HepG2 (cell line): ENCODE results near the gene UBE2O.

ENCODE experiments used
- ATRX ChIP-seq: sonication (generic); formaldehyde crosslinking; IDR thresholded peaks from 2 replicates; pipeline ENCODE4 v1.4.0; 2020; ENCODE audit warnings: missing genetic modification reagents, borderline replicate concordance
- BRD4 ChIP-seq: sonication (generic); formaldehyde crosslinking; IDR thresholded peaks from 2 replicates; pipeline ENCODE4 v1.4.0; 2020; ENCODE audit warnings: missing genetic modification reagents
- EP300 ChIP-seq, 3 experiments: sonication (generic) in 1 of 3; formaldehyde crosslinking in 1 of 3; IDR thresholded peaks; 2 replicates each; pipeline versions ENCODE4 v1.5.1 to v1.6.1; 2011 to 2020; ENCODE audit warnings: low read depth in 2 of 3, low read length in 2 of 3, borderline replicate concordance in 1 of 3, improper control_type of control experiment in 1 of 3, mild to moderate bottlenecking in 1 of 3, missing genetic modification reagents in 1 of 3, moderate library complexity in 1 of 3
- RNF2 ChIP-seq: fragments of 450-650 bp; conservative IDR thresholded peaks from 2 replicates; pipeline ENCODE4 v1.6.1; 2016; ENCODE audit warnings: low read depth
- TOE1 ChIP-seq: sonication (generic); formaldehyde crosslinking; IDR thresholded peaks from 2 replicates; pipeline ENCODE4 v1.4.0; 2020; ENCODE audit warnings: mild to moderate bottlenecking, missing genetic modification reagents
- ZNF317 ChIP-seq: sonication (generic); formaldehyde crosslinking; IDR thresholded peaks from 2 replicates; pipeline ENCODE4 v1.5.0; 2020; ENCODE audit warnings: mild to moderate bottlenecking, missing genetic modification reagents
- ZNF713 ChIP-seq: sonication (generic); formaldehyde crosslinking; IDR thresholded peaks from 2 replicates; pipeline ENCODE4 v1.4.0; 2020; ENCODE audit warnings: mild to moderate bottlenecking, missing genetic modification reagents
- ZNF75D ChIP-seq: sonication (generic); formaldehyde crosslinking; IDR thresholded peaks from 2 replicates; pipeline ENCODE4 v1.8.1; 2023; ENCODE audit warnings: missing genetic modification reagents, mild to moderate bottlenecking, borderline replicate concordance
- ZNF816 ChIP-seq: sonication (generic); formaldehyde crosslinking; IDR thresholded peaks from 2 replicates; pipeline ENCODE4 v1.8.0; 2022; ENCODE audit warnings: missing genetic modification reagents, mild to moderate bottlenecking, borderline replicate concordance
- TF ChIP-seq, protein P1 (sequence below): sonication (generic); formaldehyde crosslinking; IDR thresholded peaks from 2 replicates; pipeline ENCODE4 v1.4.0; 2020; ENCODE audit warnings: low read depth, missing genetic modification reagents
- TF ChIP-seq, protein P2 (sequence below): sonication (generic); formaldehyde crosslinking; IDR thresholded peaks from 2 replicates; pipeline ENCODE4 v1.4.0; 2020; ENCODE audit warnings: missing genetic modification reagents, borderline replicate concordance
- TF ChIP-seq, protein P3 (sequence below): sonication (generic); formaldehyde crosslinking; IDR thresholded peaks from 2 replicates; pipeline ENCODE4 v1.5.0; 2020; ENCODE audit warnings: mild to moderate bottlenecking, missing genetic modification reagents, moderate library complexity

DNA sequence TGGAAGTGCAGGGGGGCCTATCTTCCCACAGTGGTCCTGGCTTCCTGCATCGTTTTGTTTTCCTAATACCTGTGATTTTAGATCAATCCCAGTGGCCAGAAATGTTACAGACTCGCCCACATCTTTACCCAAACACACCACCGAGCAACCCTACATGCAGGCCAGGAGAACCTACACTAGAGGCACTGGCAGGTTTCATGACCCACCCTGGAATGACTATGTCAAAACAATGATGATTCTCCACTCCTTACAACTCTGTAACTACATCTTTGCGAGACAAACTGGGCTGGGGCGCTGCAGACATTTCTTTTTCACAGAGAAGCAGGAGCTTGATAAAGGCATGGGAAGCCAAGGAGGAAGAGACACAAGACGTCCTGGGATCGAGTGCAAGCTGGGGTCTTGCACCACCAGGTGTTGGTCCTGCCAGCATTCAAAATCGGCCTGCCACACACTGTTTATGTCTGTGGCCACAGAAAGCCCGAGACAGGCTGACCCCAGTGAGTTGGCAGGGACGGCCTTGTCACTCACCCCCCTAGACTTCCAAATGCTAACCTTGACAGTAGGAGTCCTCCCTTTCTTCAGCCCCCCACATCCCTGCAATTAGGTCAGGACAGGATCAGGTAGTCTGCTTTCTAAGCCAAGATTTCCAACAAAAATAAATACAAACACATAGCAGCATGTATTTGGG, 32.5 kb downstream of the UBE2O start:
- TF ChIP-seq BRD4 (CRISPR knock-in tag) (no peak), ATRX (CRISPR knock-in tag) (no peak), EP300 (IDR thresholded peaks at IDR 0.05; ENCODE audit: low read depth in 2 of 2, low read length in 2 of 2) (no peak), EP300 (CRISPR knock-in tag; IDR thresholded peaks at IDR 0.05; ENCODE audit: borderline replicate concordance) (no peak), ZNF75D (CRISPR knock-in tag) (no peak), TOE1 (CRISPR knock-in tag) (no peak), ZNF317 (CRISPR knock-in tag) (no peak), ZNF713 (no peak), ZNF816 (CRISPR knock-in tag) (no peak), RNF2 (no peak)
- TF ChIP-seq, protein P1, sequence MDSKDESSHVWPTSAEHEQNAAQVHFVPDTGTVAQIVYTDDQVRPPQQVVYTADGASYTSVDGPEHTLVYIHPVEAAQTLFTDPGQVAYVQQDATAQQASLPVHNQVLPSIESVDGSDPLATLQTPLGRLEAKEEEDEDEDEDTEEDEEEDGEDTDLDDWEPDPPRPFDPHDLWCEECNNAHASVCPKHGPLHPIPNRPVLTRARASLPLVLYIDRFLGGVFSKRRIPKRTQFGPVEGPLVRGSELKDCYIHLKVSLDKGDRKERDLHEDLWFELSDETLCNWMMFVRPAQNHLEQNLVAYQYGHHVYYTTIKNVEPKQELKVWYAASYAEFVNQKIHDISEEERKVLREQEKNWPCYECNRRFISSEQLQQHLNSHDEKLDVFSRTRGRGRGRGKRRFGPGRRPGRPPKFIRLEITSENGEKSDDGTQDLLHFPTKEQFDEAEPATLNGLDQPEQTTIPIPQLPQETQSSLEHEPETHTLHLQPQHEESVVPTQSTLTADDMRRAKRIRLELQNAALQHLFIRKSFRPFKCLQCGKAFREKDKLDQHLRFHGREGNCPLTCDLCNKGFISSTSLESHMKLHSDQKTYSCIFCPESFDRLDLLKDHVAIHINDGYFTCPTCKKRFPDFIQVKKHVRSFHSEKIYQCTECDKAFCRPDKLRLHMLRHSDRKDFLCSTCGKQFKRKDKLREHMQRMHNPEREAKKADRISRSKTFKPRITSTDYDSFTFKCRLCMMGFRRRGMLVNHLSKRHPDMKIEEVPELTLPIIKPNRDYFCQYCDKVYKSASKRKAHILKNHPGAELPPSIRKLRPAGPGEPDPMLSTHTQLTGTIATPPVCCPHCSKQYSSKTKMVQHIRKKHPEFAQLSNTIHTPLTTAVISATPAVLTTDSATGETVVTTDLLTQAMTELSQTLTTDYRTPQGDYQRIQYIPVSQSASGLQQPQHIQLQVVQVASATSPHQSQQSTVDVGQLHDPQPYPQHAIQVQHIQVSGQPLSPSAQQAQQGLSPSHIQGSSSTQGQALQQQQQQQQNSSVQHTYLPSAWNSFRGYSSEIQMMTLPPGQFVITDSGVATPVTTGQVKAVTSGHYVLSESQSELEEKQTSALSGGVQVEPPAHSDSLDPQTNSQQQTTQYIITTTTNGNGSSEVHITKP (CRISPR knock-in tag): no peak
- TF ChIP-seq, protein P2, sequence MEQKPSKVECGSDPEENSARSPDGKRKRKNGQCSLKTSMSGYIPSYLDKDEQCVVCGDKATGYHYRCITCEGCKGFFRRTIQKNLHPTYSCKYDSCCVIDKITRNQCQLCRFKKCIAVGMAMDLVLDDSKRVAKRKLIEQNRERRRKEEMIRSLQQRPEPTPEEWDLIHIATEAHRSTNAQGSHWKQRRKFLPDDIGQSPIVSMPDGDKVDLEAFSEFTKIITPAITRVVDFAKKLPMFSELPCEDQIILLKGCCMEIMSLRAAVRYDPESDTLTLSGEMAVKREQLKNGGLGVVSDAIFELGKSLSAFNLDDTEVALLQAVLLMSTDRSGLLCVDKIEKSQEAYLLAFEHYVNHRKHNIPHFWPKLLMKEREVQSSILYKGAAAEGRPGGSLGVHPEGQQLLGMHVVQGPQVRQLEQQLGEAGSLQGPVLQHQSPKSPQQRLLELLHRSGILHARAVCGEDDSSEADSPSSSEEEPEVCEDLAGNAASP (CRISPR knock-in tag): no peak
- TF ChIP-seq, protein P3, sequence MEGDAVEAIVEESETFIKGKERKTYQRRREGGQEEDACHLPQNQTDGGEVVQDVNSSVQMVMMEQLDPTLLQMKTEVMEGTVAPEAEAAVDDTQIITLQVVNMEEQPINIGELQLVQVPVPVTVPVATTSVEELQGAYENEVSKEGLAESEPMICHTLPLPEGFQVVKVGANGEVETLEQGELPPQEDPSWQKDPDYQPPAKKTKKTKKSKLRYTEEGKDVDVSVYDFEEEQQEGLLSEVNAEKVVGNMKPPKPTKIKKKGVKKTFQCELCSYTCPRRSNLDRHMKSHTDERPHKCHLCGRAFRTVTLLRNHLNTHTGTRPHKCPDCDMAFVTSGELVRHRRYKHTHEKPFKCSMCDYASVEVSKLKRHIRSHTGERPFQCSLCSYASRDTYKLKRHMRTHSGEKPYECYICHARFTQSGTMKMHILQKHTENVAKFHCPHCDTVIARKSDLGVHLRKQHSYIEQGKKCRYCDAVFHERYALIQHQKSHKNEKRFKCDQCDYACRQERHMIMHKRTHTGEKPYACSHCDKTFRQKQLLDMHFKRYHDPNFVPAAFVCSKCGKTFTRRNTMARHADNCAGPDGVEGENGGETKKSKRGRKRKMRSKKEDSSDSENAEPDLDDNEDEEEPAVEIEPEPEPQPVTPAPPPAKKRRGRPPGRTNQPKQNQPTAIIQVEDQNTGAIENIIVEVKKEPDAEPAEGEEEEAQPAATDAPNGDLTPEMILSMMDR (CRISPR knock-in tag): no peak
